ENCODE results near the gene GSN. TPM values are rescaled to one million over a fixed set of nuclear protein-coding genes. Genes with fewer than 3 reads are reported as not detected.

The GSN gene
- total RNA-seq, 4 donors from 2014 or later, result 3,163 to 12,584 (median 6,723) TPM

- no peak for TF ChIP-seq CTCF (IDR thresholded peaks at IDR 0.05; ENCODE audit: low read depth)
Observed at GRCh38 chr9:121340676-121341392, 72.9 kb downstream of the GSN start.

- no peak for TF ChIP-seq CTCF (IDR thresholded peaks at IDR 0.05; ENCODE audit: low read depth)
Observed at GRCh38 chr9:121344184-121344583, 76.2 kb downstream of the GSN start.

- TF ChIP-seq CTCF (IDR thresholded peaks at IDR 0.05; ENCODE audit: low read depth), result no peak
Observed at GRCh38 chr9:121345070-121345469, 77.1 kb downstream of the GSN start.

GRCh38 chr9:121348221-121348620 is 80.3 kb downstream of the GSN start:
- TF ChIP-seq CTCF (IDR thresholded peaks at IDR 0.05; ENCODE audit: low read depth), result no peak

- no peak for TF ChIP-seq CTCF (IDR thresholded peaks at IDR 0.05; ENCODE audit: low read depth)
Observed at GRCh38 chr9:121349009-121349408, 81.0 kb downstream of the GSN start.

- TF ChIP-seq CTCF (IDR thresholded peaks at IDR 0.05; ENCODE audit: low read depth), result no peak
Observed at GRCh38 chr9:121350036-121350435, 82.1 kb downstream of the GSN start.

GRCh38 chr9:121350993-121351561 is 83.1 kb downstream of the GSN start:
- TF ChIP-seq CTCF (IDR thresholded peaks at IDR 0.05; ENCODE audit: low read depth), result no peak

Data from subcutaneous adipose tissue (tissue), 4 donors.